HG03575 (cell line): ENCODE measurements around the gene ACADL.
"Not testable (repeated sequence)": the region's sequence is repeated elsewhere in the genome, so short reads cannot be mapped to it uniquely, and the experiment has no call there.

Experiments
- ATAC-seq: cut with Tn5 transposase; IDR thresholded peaks from one replicate; pipeline ENCODE4 v1.9.1; 2021; ENCODE audit not compliant: unreplicated experiment, insufficient number of reproducible peaks, low FRiP score; ENCODE audit errors: extremely low read depth

Gene ACADL

DNA sequence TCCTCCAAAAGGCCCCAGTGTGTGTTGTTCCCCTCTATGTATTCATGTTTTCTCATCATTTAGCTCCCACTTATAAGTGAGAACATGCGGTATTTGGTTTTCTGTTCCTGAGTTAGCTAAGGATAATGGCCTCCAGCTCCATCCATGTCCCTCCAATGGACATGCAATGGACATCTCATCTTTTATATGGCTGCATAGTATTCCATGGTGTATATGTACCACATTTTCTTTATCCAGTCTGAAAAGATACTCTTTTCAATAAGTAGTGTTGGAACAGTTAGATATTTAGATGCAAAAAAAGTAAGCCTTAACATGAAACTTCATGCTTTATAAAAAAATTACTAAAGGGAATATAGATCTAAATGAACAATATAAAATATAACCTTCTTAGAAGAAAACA lies 48.1 kb downstream of the ACADL start:
- ATAC-seq, result not testable (repeated sequence)

DNA sequence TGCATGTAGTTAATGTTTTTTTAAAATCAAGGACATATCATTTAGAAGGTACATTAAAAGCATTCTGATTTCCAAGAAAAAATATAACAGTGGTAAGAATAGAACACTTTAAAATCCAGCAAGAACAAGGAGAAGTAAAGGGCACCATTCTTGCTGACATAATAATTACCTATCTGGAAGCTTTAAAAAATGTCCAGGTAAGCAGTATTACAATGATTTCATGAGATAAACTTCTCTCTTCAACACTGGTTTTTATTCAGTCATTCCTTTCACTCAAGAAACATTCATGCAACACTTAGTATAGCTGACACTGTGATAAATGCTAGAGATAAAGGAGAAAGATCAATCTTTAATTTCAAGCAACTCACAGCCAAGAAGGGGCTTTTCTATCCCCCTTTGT lies 51.2 kb downstream of the ACADL start:
- ATAC-seq, result no peak

DNA sequence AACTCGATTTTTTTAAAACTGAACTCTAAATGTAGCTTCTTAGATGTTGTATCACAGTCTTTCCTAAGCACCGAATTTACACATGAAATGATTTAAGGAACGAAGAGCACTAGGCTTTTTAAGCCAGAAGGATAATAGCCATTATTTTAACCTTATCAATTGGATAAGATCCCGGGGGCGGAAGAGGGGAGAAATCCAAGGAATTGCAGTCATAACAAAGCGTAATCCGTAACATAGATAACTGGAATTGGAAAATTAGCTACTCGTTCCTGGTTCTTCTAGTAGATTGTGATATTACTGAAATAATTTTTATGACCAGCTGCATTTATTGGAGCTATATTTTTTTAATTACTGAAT lies 53.0 kb downstream of the ACADL start:
- ATAC-seq, result no peak

DNA sequence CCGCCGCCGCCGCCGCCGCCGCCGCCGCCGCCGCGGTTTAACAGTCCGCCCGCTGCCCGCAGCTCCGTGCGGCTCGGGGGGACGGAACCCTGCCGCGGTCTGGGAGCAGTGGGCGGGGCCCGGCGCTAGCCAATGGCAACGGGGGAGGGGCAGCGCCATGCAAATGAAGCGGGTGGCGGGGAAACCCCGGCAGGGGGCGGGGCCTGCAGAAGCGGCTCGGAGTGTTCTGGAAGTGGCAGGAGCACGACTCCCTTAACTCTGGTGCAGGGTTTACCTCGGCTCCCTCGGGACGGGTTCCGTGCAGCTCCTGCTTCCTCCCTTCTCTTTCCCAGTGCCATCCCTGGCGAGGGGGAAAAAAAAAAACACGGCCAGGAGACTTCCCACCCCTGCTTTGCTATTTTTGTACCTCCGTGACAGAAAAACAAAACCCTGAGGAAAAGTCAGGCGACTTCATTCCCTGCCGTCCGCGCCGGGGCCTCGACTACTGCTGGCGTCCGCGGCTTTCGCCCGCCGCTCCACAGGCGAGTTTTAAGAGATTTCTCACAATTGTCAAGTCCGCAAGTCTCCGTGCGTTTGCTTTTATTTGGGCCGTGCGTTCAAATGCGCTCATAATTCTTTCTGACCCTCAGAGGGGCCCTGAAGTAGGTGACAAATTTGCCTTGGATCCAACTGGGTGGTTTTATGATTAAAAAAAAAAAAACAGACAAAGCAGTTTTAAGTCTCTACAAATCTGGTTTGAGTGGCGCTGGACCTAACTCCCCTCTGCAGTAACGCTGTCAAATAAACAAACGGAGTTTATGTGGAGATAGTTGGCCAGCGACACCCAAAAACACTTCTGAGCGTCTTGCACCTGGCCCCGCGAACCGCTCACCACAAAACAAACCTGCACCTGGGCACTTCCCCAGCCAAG lies 53.7 kb downstream of the ACADL start, which contains the start of gene KANSL1L:
Gene KANSL1L, minus strand, starts transcription at position 101 of the 910 bp plus-strand sequence. CDS start 16,827 bp downstream, outside the sequence.
- peak; percentile 12 for ATAC-seq

DNA sequence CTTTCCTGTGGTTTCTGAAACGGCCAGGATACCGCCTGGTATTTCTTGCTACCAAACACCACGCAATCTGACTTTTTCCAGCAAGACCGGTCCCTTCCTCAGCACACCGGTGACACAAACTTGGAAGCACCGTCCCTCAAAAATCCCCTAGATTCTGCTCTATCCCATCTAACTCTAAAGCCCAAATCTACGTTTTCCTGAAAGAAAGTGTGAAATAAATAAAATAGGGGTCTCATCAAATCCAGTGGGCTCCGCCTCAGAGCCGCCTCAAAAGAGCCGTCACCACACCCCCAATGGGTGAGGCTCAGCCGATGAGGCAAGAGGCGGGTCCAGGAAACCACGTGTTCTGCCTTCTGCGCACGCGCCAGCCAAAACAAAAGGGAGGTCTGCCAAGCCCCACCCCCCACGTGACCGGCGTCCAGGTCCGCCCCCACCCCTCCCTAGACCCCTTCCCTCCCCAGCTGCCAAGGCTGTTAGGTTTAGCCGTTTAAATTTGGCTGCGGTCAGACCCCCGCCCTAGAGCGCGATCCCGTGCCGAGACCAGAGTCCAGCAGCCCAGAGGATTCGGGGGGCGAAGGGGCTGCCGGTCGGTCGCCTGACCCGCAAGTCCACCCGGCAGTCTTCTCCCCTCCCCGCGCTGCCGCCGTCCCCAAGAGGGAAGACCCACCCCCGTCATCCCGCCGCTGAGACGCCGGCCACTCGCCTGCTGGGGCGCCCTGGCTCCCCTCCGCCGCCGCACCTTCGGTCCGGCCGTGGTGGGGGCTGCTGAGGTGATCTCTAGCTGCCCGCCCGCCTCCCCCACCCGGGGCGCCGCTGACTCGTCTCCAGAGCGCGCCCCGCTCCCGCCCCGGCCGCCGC lies 54.6 kb downstream of the ACADL start:
- ATAC-seq, result peak; percentile 41

DNA sequence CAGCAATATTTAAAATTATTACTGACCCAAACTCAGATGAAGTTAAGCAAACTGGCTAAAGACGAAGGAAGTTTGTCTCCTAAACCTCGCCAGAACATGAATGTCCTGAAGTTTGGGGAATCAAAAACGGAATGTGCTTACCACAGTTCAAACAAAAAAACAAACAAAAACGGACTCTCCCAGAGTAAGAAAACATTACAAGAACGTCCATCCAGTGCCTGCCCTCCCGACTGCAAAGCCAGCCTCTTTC lies 55.1 kb downstream of the ACADL start:
- no peak for ATAC-seq

DNA sequence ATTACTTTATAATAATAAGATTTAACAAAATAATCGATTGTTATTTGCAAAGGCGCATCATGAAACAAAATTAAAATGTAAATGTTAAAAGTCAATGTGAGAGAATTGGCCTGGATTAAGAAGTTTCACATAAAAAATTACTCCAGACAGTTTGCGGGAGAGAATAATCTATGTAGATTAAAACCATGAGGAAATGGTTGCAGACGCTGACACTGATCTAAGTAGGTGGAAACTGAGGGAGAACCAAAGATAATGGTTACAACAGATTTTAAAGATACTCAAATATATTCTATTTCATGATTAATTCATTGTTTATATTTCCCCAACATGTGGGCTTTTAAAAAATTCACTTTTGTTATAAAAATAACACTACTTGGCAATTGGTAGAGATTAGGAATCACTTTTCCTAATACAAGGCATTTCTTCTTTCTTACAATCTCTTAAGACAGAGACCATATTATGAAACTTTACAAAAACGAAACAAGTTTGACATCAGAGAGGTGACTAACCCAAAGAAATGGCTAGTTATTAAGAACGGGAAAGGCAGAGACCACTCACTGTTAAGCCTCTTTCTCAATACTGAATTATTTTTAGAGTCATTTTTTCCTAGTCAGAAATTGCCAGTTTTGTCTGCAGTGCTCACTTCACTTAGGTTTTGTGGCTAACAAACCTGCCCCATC lies 55.6 kb downstream of the ACADL start:
- peak; percentile 33 for ATAC-seq

DNA sequence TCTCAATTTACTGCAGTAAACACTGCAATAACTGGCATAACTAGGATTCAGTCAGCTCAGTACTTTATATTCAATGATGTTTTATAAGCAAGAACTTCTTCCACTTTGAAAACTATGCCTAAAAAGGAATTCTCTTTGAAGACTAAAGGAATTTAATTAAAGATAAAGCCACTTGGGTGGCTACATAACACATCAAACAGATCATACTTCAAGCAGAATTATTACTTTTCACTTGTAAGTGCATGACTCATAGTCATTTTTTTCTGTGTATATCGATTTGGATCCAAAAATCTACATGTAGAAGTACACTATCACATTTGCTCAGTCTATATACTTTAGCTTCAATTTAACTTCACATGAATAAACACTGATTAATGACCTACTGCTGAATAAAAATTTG lies 58.0 kb downstream of the ACADL start:
- no peak for ATAC-seq

DNA sequence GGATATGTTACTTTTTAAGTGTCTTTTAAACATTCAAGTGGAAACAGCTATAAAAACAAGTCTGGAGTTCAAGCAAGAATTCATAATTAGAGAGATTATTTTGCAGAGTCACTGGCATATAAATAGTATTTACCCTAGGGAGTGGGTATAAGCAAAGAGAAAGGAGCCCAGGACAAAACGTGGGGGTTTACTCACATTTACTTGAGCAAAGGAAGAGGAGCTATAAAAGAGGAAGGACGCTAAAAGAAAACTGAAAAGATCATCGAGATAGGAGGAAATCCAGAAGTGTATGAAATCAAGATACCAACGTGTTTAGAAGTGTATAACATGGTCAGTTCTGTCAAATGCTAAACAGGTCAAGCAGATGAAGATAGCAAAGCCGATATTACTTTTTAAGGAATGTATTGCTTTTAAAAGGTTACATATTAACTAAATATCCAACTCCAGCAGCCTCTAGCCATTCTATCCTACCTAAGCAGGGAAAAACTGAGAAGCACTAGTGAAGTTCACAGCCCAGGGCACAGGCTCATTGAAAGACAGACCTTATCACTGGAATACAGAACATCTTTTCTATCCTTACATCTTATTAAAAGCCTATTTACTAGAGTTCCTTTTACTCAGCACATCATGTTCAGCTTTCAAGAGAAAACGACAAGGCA lies 62.7 kb downstream of the ACADL start:
- no peak for ATAC-seq

DNA sequence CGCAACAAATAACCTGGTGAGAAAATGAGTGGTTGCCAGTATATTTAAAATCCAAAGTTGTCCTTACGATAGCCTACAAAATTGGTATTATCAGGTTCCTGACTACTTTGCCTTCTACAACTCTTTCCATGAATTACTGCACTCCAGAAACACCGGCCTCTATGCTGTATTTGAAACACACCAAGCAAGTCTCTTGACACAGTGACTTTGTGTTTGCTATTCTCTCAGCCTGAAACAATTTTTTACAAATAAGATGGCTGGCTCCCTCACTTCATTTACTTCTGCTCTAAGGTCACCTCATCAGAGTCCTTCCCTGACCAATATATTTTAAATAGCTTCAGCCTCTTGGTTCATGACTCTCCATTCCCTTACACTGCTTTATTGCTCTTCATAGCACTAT lies 66.2 kb downstream of the ACADL start:
- ATAC-seq, result no peak

DNA sequence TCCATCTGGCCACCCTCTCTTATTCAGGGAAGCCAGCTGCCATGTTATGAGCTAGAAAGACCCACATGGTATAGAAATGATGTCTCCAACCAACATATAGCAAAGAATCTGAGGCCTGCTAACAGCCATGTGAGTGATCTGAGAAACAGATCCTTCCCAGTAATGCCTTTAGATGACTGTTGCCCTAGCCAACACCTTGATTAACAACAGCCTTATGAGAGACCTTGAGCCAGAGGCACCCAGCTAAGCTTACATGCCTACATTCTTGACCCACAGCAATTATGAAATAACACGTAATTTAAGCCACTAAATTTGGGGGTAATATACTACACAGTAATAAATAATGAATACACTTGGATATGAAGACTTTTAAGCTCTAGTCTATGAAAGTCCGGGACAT lies 67.0 kb downstream of the ACADL start:
- no peak for ATAC-seq

DNA sequence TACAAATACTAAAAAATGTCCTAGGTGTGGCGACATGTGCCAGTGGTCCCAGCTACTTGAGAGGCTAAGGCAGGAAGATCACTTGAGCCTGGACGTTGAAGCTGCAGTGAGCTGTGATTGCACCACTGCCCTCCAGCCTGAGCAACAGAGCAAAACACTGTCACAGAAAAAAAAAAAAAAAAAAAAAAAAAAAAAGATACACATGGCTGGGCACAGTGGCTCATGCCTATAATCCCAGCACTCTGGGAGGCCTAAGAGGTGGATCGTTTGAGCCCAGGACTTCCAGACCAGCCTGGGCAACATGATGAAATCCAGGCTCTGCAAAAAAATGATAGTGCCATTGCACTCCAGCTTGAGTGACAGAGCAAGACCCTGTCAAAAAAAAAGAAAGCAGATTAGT lies 67.7 kb downstream of the ACADL start:
- no peak for ATAC-seq

DNA sequence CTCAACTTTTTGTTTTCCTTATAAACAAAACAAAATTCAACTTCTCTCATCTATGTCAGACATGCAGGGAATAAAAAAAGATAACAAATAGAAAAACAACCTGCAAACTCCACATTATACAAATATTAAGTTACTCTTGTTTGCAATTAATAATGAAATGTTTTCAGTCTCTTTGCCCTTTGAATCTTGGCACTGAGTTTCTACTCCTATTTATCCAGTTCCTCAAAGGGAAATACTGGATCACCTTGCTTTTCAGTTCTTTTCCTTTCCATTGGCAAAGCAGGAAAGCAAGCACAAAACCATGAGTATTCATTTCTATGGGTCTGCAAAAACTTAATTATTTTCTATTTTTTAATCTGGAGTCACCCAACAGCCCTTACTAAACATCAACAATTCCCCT lies 77.6 kb downstream of the ACADL start:
- no peak for ATAC-seq
